ENCODE results near the gene BID. TPM values are rescaled to one million over a fixed set of nuclear protein-coding genes. Genes with fewer than 3 reads are reported as not detected.

The BID gene
- total and polyA plus RNA-seq, 2 of the 4 experiments (the other 2 are of a cell fraction) = 69.5 to 240 TPM

GRCh38 chr22:17815703-17816254 lies 41.5 kb upstream of the BID start:
- no peak overlapping the region for H4K5ac ChIP-seq (ENCODE audit: low read depth, low read length)
- H3K4ac ChIP-seq (ENCODE audit: low read depth, low read length) = no peak overlapping the region
- POLR2A ChIA-PET (ENCODE audit: unreplicated experiment) = no interaction called here
- H3K27ac ChIP-seq (ENCODE audit: insufficient read depth, low read length) = no peak overlapping the region
- no peak overlapping the region for H2BK5ac ChIP-seq (ENCODE audit: low read depth, low read length, poor library complexity, severe bottlenecking)
- peaks cover 36% of the 10 kb centered on the region for H3K36me3 ChIP-seq (ENCODE audit: control insufficient read depth, insufficient read depth, low read length)
- BruUV-seq (replicated peaks) = no TSS peak
- H3K14ac ChIP-seq (replicated peaks; ENCODE audit: low read depth, low read length) = no peak overlapping the region
- H2AFZ ChIP-seq (replicated peaks; ENCODE audit: low read length, poor library complexity) = no peak overlapping the region
- CTCF ChIA-PET = no interaction called here
- H2AK9ac ChIP-seq (replicated peaks; ENCODE audit: low read depth, low read length, poor library complexity) = no peak overlapping the region
- intact Hi-C loops (cut with micrococcal nuclease) (no loop called here), in situ Hi-C loops (cut with MboI; ENCODE audit: low sequenced_read_pairs) (loop anchor here (25.0 kb wide), 1 partner anchor 728 kb away; the partner anchor contains the start of gene IL17RA), dilution Hi-C loops (cut with HindIII; ENCODE audit: low sequenced_read_pairs, unreplicated experiment) (no loop called here)
- no peaks in the 10 kb centered on the region for H3K27me3 ChIP-seq (ENCODE audit: control insufficient read depth, insufficient read depth, low read length)
- no peak overlapping the region for H3K23ac ChIP-seq (ENCODE audit: low read depth, low read length)
- no peak overlapping the region for H3K9ac ChIP-seq (ENCODE audit: low read depth, low read length)
- H3K4me3 ChIP-seq (ENCODE audit: insufficient read depth, low read depth, low read length) = no peak overlapping the region
- H3K9me1 ChIP-seq (ENCODE audit: insufficient read depth, low read length) = no peaks in the 10 kb centered on the region
- H2BK120ac ChIP-seq (ENCODE audit: low read depth, low read length) = no peak overlapping the region
- no peak for TF ChIP-seq MAZ (IDR thresholded peaks at IDR 0.05; ENCODE audit: borderline replicate concordance, low read depth, low read length)
- no peak for TF ChIP-seq BHLHE40 (IDR thresholded peaks at IDR 0.05; ENCODE audit: low read depth, low read length)
- TF ChIP-seq MAFK (IDR thresholded peaks at IDR 0.05; ENCODE audit: low read depth, low read length) = no peak
- no peak for TF ChIP-seq RCOR1 (IDR thresholded peaks at IDR 0.05; ENCODE audit: insufficient replicate concordance, low read length)
- no peak for TF ChIP-seq SMC3 (IDR thresholded peaks at IDR 0.05; ENCODE audit: low read depth, low read length)
- no peak for TF ChIP-seq RFX5 (IDR thresholded peaks at IDR 0.05; ENCODE audit: low read depth, low read length)
- no peak for TF ChIP-seq FOS (IDR thresholded peaks at IDR 0.05; ENCODE audit: low read depth, low read length)
- no peak for TF ChIP-seq RAD21 (IDR thresholded peaks at IDR 0.05; ENCODE audit: low read length)
- no peak for TF ChIP-seq MXI1 (IDR thresholded peaks at IDR 0.05; ENCODE audit: borderline replicate concordance, low read depth, low read length)
- no peak for TF ChIP-seq POLR2A (IDR thresholded peaks at IDR 0.05; ENCODE audit: low read depth, low read length)
- no peak for TF ChIP-seq NFE2L2 (IDR thresholded peaks at IDR 0.05; ENCODE audit: low read depth, low read length)
- no peak overlapping the region for H3K56ac ChIP-seq (ENCODE audit: extremely low read depth, insufficient read depth, low read length)
- H2BK20ac ChIP-seq (ENCODE audit: low read depth, low read length) = no peak overlapping the region
- WGBS, 2 experiments (ENCODE audit: extremely low coverage in 2 of 2, insufficient read length in 1 of 2) = 100% methylated on average over 4 of the region's 15 CpGs; no CpG with 5 or more reads in 1 of the 2 experiments
- no peaks in the 10 kb centered on the region for H3K9me3 ChIP-seq (ENCODE audit: control insufficient read depth, insufficient read depth, low read length)
- H3K4me1 ChIP-seq (ENCODE audit: control insufficient read depth, insufficient read depth, low read length) = no peaks in the 10 kb centered on the region
- H2BK15ac ChIP-seq (ENCODE audit: low read depth, low read length) = no peak overlapping the region
- DNase-seq = no peak
- ATAC-seq (ENCODE audit: low read depth) = no peak
- no peak overlapping the region for H2AK5ac ChIP-seq (ENCODE audit: low read depth, low read length)
- H4K8ac ChIP-seq (ENCODE audit: low read depth in 2 of 2, low read length in 2 of 2) = no peak overlapping the region
- no peak overlapping the region for H3K18ac ChIP-seq (ENCODE audit: low read depth, low read length)
- no peak overlapping the region for H3K4me2 ChIP-seq (ENCODE audit: low read depth, low read length)
- no peaks in the 10 kb centered on the region for H3K79me1 ChIP-seq (ENCODE audit: low read depth in 1 of 2, low read length in 2 of 2)
- no peak overlapping the region for H4K91ac ChIP-seq (ENCODE audit: insufficient read depth, low read depth, low read length)
- H4K20me1 ChIP-seq (ENCODE audit: insufficient read depth, low read length) = no peaks in the 10 kb centered on the region; the same call in 1 of the 2 replicates
